Neural crest cell (in vitro differentiated cells): Measurements from ENCODE around the gene TICRR. TPM values are rescaled to one million over a fixed set of nuclear protein-coding genes. Genes with fewer than 3 reads are reported as not detected.

Source experiments
- DNase-seq: peaks from one replicate; pipeline ENCODE4 v3.0.0; 2021; ENCODE audit warnings: low read depth, mixed read lengths, low spot score
- H3K27ac Mint-ChIP-seq: one replicate; pipeline ENCODE4 v1.8.0; 2021; ENCODE audit warnings: mild to moderate bottlenecking, mixed read lengths; ENCODE audit not compliant: unreplicated experiment
- H3K27me3 Mint-ChIP-seq: 2 replicates; pipeline ENCODE4 v1.8.0; 2021; ENCODE audit warnings: low read depth, mild to moderate bottlenecking, mixed read lengths
- H3K36me3 Mint-ChIP-seq: 2 replicates; pipeline ENCODE4 v1.8.0; 2021; ENCODE audit warnings: low read depth, mild to moderate bottlenecking, mixed read lengths
- H3K4me1 Mint-ChIP-seq: 2 replicates; pipeline ENCODE4 v1.8.0; 2021; ENCODE audit warnings: mixed read lengths
- H3K4me3 Mint-ChIP-seq: one replicate; pipeline ENCODE4 v1.8.0; 2021; ENCODE audit warnings: mild to moderate bottlenecking, mixed read lengths
- H3K9me3 Mint-ChIP-seq: 2 replicates; pipeline ENCODE4 v1.8.0; 2021; ENCODE audit warnings: mixed read lengths
- CTCF ChIP-seq: fragments of 200-600 bp; sonication (generic); conservative IDR thresholded peaks from 2 replicates; pipeline ENCODE4 v1.5.0; 2021; ENCODE audit warnings: antibody characterized with exemption, mild to moderate bottlenecking
- total RNA-seq: library from RNA; stranded (reverse); gene quantifications from 2 replicates; pipeline ENCODE4 v1.2.1, GENCODE V29; 2021

The TICRR gene
- total RNA-seq, 1 donor from 2014 or later, result 43.0 TPM

- H3K27me3 Mint-ChIP-seq, result peaks cover 32% of the 10 kb centered on the region
- peaks cover 11% of the 10 kb centered on the region for H3K4me1 Mint-ChIP-seq
- no peak for DNase-seq
- no peak for TF ChIP-seq CTCF
- peaks cover 2% of the 10 kb centered on the region for H3K36me3 Mint-ChIP-seq
- H3K27ac Mint-ChIP-seq, result no peak overlapping the region
- H3K9me3 Mint-ChIP-seq, result no peaks in the 10 kb centered on the region
- no peak overlapping the region for H3K4me3 Mint-ChIP-seq
Observed at GRCh38 chr15:89659295-89659694, 84.0 kb downstream of the TICRR start.

- H3K27me3 Mint-ChIP-seq, result peaks cover 26% of the 10 kb centered on the region
- no peaks in the 10 kb centered on the region for H3K36me3 Mint-ChIP-seq
- TF ChIP-seq CTCF, result no peak
- no peak overlapping the region for H3K27ac Mint-ChIP-seq
- H3K9me3 Mint-ChIP-seq, result no peaks in the 10 kb centered on the region
- no peak for DNase-seq
- peak overlapping the region; percentile 42 for H3K4me3 Mint-ChIP-seq
- peaks cover 7% of the 10 kb centered on the region for H3K4me1 Mint-ChIP-seq
Observed at GRCh38 chr15:89660556-89660955, 85.3 kb downstream of the TICRR start.

GRCh38 chr15:89662893-89663626, 87.8 kb downstream of the TICRR start:
- no peak overlapping the region for H3K4me3 Mint-ChIP-seq
- H3K4me1 Mint-ChIP-seq, result peaks cover 4% of the 10 kb centered on the region
- no peak for TF ChIP-seq CTCF
- peak overlapping the region; percentile 81 for H3K27ac Mint-ChIP-seq
- DNase-seq, result no peak
- no peaks in the 10 kb centered on the region for H3K36me3 Mint-ChIP-seq
- H3K9me3 Mint-ChIP-seq, result no peaks in the 10 kb centered on the region
- peaks cover 25% of the 10 kb centered on the region for H3K27me3 Mint-ChIP-seq

GRCh38 chr15:89664441-89665350, 89.4 kb downstream of the TICRR start:
- no peak for TF ChIP-seq CTCF
- peaks cover 16% of the 10 kb centered on the region for H3K27me3 Mint-ChIP-seq

GRCh38 chr15:89665449-89666181, 90.3 kb downstream of the TICRR start:
- peaks cover 4% of the 10 kb centered on the region for H3K4me1 Mint-ChIP-seq
- no peaks in the 10 kb centered on the region for H3K9me3 Mint-ChIP-seq
- H3K36me3 Mint-ChIP-seq, result no peaks in the 10 kb centered on the region
- DNase-seq, result peak; percentile 53
- no peak overlapping the region for H3K4me3 Mint-ChIP-seq
- H3K27me3 Mint-ChIP-seq, result peaks cover 8% of the 10 kb centered on the region
- H3K27ac Mint-ChIP-seq, result no peak overlapping the region
- no peak for TF ChIP-seq CTCF

More at GRCh38 chr15:89664441-89665350, 89.4 kb downstream of the TICRR start:
- H3K9me3 Mint-ChIP-seq, result no peaks in the 10 kb centered on the region
- H3K27ac Mint-ChIP-seq, result peak overlapping the region; percentile 5
- DNase-seq, result no peak
- no peaks in the 10 kb centered on the region for H3K36me3 Mint-ChIP-seq
- H3K4me1 Mint-ChIP-seq, result peaks cover 4% of the 10 kb centered on the region
- H3K4me3 Mint-ChIP-seq, result peak overlapping the region; percentile 65
